PFSK-1 (cell line): ENCODE measurements around the gene KDM5C.

Experiments
- POLR2AphosphoS5 ChIP-seq: IDR thresholded peaks from 2 replicates; pipeline ENCODE4 v1.6.1; 2012; ENCODE audit warnings: low read depth, mild to moderate bottlenecking, control low read depth, low read length, moderate library complexity
- TAF1 ChIP-seq: IDR thresholded peaks from 2 replicates; pipeline ENCODE4 v1.6.1; 2012; ENCODE audit warnings: low read length, control low read depth, borderline replicate concordance; ENCODE audit not compliant: insufficient read depth
- TF ChIP-seq, protein P1 (sequence below), 2 experiments: IDR thresholded peaks; 2 replicates each; pipeline versions ENCODE4 v1.6.1 to v1.8.0; 2011 to 2012; ENCODE audit warnings: low read depth in 2 of 2, low read length in 2 of 2, control low read depth in 1 of 2, inconsistent platforms in 1 of 2, mild to moderate bottlenecking in 1 of 2, moderate library complexity in 1 of 2; ENCODE audit not compliant: insufficient read depth in 1 of 2

GRCh38 chrX:53166103-53166502 is 58.9 kb downstream of the KDM5C start:
- TF ChIP-seq, protein P1, sequence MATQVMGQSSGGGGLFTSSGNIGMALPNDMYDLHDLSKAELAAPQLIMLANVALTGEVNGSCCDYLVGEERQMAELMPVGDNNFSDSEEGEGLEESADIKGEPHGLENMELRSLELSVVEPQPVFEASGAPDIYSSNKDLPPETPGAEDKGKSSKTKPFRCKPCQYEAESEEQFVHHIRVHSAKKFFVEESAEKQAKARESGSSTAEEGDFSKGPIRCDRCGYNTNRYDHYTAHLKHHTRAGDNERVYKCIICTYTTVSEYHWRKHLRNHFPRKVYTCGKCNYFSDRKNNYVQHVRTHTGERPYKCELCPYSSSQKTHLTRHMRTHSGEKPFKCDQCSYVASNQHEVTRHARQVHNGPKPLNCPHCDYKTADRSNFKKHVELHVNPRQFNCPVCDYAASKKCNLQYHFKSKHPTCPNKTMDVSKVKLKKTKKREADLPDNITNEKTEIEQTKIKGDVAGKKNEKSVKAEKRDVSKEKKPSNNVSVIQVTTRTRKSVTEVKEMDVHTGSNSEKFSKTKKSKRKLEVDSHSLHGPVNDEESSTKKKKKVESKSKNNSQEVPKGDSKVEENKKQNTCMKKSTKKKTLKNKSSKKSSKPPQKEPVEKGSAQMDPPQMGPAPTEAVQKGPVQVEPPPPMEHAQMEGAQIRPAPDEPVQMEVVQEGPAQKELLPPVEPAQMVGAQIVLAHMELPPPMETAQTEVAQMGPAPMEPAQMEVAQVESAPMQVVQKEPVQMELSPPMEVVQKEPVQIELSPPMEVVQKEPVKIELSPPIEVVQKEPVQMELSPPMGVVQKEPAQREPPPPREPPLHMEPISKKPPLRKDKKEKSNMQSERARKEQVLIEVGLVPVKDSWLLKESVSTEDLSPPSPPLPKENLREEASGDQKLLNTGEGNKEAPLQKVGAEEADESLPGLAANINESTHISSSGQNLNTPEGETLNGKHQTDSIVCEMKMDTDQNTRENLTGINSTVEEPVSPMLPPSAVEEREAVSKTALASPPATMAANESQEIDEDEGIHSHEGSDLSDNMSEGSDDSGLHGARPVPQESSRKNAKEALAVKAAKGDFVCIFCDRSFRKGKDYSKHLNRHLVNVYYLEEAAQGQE (IDR thresholded peaks at IDR 0.05; ENCODE audit: insufficient read depth in 1 of 2, low read depth in 2 of 2, low read length in 2 of 2): no peak
- TF ChIP-seq TAF1 (no peak), POLR2AphosphoS5 (no peak)
